AML-193 (cell line): ENCODE data around the gene TM4SF1.

ENCODE experiments used
- DNase-seq, 2 experiments: peaks; one replicate each; lab custom pipeline; 2025; lab: John Stamatoyannopoulos, UW

TM4SF1 gene

GRCh38 chr3:149377408-149378364 is at the start of gene TM4SF1:
TSS of gene TM4SF1 (minus strand) at chr3:149377649. CDS start at chr3:149377547, 102 bp downstream.
- no peak for DNase-seq

- no peak for DNase-seq
Measured at GRCh38 chr3:149426325-149426724, 48.9 kb upstream of the TM4SF1 start.

- DNase-seq, result no peak
Measured at GRCh38 chr3:149424918-149425317, 47.5 kb upstream of the TM4SF1 start.

- DNase-seq, result no peak
Measured at GRCh38 chr3:149421764-149422163, 44.3 kb upstream of the TM4SF1 start.

- no peak for DNase-seq
Measured at GRCh38 chr3:149419816-149420215, 42.4 kb upstream of the TM4SF1 start.

- no peak for DNase-seq
Measured at GRCh38 chr3:149417727-149418126, 40.3 kb upstream of the TM4SF1 start.

- DNase-seq, result no peak
Measured at GRCh38 chr3:149417174-149417573, 39.7 kb upstream of the TM4SF1 start.

GRCh38 chr3:149415484-149415883 is 38.0 kb upstream of the TM4SF1 start:
- DNase-seq, result no peak

GRCh38 chr3:149414557-149415231 is 37.2 kb upstream of the TM4SF1 start:
- no peak for DNase-seq

GRCh38 chr3:149411583-149411982 is 34.1 kb upstream of the TM4SF1 start:
- DNase-seq, result no peak

GRCh38 chr3:149409351-149409750 is 31.9 kb upstream of the TM4SF1 start:
- no peak for DNase-seq

GRCh38 chr3:149407898-149408297 is 30.4 kb upstream of the TM4SF1 start:
- DNase-seq, result no peak

- DNase-seq, result no peak
Measured at GRCh38 chr3:149406244-149406752, 28.8 kb upstream of the TM4SF1 start.

- DNase-seq, result no peak
Measured at GRCh38 chr3:149403443-149403842, 26.0 kb upstream of the TM4SF1 start.

GRCh38 chr3:149402481-149402880 is 25.0 kb upstream of the TM4SF1 start:
- DNase-seq, result no peak

GRCh38 chr3:149401926-149402310 is 24.5 kb upstream of the TM4SF1 start:
- no peak for DNase-seq

- DNase-seq, result no peak
Measured at GRCh38 chr3:149401212-149401925, 23.9 kb upstream of the TM4SF1 start.

GRCh38 chr3:149400645-149401044 is 23.2 kb upstream of the TM4SF1 start:
- no peak for DNase-seq

- no peak for DNase-seq
Measured at GRCh38 chr3:149398296-149398695, 20.8 kb upstream of the TM4SF1 start.

- no peak for DNase-seq
Measured at GRCh38 chr3:149397528-149397927, 20.1 kb upstream of the TM4SF1 start.

GRCh38 chr3:149396476-149396875 is 19.0 kb upstream of the TM4SF1 start:
- no peak for DNase-seq
